Activated CD4-positive, alpha-beta T cell treated with anti-CD3 and anti-CD28 coated beads, Interleukin-2, amount 10 ng/mL, durations not matched to agents 7 days and 5 days (primary cell): Measurements from ENCODE around the gene ASPSCR1. TPM values are rescaled to one million over a fixed set of nuclear protein-coding genes. Genes with fewer than 3 reads are reported as not detected.

Experiments
- CTCF ChIA-PET: fragments of 350-600 bp; sonication (Branson Sonifier 250); formaldehyde crosslinking; loops from one replicate; lab custom pipeline; 2021; ENCODE audit warnings: antibody characterized with exemption; lab: Charles Lee
- POLR2A ChIA-PET: fragments of 350-600 bp; sonication (Branson Sonifier 250); formaldehyde crosslinking; loops from one replicate; lab custom pipeline; 2021; ENCODE audit warnings: antibody characterized with exemption; lab: Charles Lee
- DNase-seq: peaks from one replicate; pipeline ENCODE4 v3.0.0-alpha.2; 2020
- H3K27ac Mint-ChIP-seq: one replicate; pipeline ENCODE4 v1.8.0; 2021; ENCODE audit warnings: mild to moderate bottlenecking, moderate library complexity, mixed read lengths
- H3K27me3 Mint-ChIP-seq: one replicate; pipeline ENCODE4 v1.8.0; 2021; ENCODE audit warnings: mixed read lengths
- H3K36me3 Mint-ChIP-seq: one replicate; pipeline ENCODE4 v1.8.0; 2021; ENCODE audit warnings: low read depth, mixed read lengths
- H3K4me1 Mint-ChIP-seq: one replicate; pipeline ENCODE4 v1.8.0; 2021; ENCODE audit warnings: mixed read lengths
- H3K4me3 Mint-ChIP-seq: one replicate; pipeline ENCODE4 v1.8.0; 2021; ENCODE audit warnings: mild to moderate bottlenecking, moderate library complexity, mixed read lengths
- H3K9me3 Mint-ChIP-seq: one replicate; pipeline ENCODE4 v1.8.0; 2021; ENCODE audit warnings: mixed read lengths
- total RNA-seq, 2 experiments: library from RNA; stranded (reverse); gene quantifications; one replicate each; pipeline ENCODE4 v1.2.3, GENCODE V29; 2021

ASPSCR1 gene, protein sequence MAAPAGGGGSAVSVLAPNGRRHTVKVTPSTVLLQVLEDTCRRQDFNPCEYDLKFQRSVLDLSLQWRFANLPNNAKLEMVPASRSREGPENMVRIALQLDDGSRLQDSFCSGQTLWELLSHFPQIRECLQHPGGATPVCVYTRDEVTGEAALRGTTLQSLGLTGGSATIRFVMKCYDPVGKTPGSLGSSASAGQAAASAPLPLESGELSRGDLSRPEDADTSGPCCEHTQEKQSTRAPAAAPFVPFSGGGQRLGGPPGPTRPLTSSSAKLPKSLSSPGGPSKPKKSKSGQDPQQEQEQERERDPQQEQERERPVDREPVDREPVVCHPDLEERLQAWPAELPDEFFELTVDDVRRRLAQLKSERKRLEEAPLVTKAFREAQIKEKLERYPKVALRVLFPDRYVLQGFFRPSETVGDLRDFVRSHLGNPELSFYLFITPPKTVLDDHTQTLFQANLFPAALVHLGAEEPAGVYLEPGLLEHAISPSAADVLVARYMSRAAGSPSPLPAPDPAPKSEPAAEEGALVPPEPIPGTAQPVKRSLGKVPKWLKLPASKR
- 10 to 100 TPM; 34.0 to 37.6 TPM for total RNA-seq

DNA sequence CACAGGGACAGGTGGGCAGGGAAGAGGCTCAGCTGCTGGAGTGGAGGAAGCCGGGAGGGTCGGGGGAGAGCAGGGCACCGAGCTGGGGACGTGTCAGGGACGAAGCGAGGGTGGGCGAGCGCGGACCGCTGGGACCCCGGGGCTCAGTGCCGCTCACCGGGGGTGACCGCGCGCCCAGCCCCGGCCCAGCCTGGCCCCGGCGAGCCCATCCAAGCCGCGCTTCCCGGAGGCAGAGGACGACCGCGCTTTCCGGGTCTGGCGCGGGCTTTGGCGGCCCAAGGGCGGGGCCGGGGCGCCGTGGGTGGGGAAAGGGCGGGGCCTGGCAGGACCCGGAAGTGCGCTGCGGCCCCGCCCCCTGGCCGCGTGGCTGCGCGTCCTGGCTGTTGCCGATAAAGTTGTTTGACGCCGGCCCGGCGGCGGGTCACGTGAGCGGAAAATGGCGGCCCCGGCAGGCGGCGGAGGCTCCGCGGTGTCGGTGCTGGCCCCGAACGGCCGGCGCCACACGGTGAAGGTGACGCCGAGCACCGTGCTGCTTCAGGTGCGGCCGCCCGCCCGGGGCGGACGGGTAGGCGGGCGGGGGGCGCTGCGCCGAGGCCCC lies at the start of gene ASPSCR1:
TSS of gene ASPSCR1 (plus strand) at position 419 of the 598 bp plus-strand sequence. CDS start at position 437, 18 bp downstream.
- peak; percentile 90 for DNase-seq
- ChIA-PET CTCF (interaction anchor here (1.0 to 2.8 kb wide), 4 partner anchors 8 to 53 kb away, joined by 3 to 18 read pairs (median 6); no protein-coding TSS in a partner anchor), POLR2A (no interaction called here)
- H3K27ac Mint-ChIP-seq, result peak within 1 kb of the TSS; percentile 97
- H3K36me3 Mint-ChIP-seq, result peaks cover 17% of the 10 kb centered on the region
- peak within 1 kb of the TSS; percentile 86 for H3K4me3 Mint-ChIP-seq
- H3K27me3 Mint-ChIP-seq, result peaks cover 2% of the 10 kb centered on the region
- peaks cover 8% of the 10 kb centered on the region for H3K9me3 Mint-ChIP-seq
- H3K4me1 Mint-ChIP-seq, result peaks cover 44% of the 10 kb centered on the region

DNA sequence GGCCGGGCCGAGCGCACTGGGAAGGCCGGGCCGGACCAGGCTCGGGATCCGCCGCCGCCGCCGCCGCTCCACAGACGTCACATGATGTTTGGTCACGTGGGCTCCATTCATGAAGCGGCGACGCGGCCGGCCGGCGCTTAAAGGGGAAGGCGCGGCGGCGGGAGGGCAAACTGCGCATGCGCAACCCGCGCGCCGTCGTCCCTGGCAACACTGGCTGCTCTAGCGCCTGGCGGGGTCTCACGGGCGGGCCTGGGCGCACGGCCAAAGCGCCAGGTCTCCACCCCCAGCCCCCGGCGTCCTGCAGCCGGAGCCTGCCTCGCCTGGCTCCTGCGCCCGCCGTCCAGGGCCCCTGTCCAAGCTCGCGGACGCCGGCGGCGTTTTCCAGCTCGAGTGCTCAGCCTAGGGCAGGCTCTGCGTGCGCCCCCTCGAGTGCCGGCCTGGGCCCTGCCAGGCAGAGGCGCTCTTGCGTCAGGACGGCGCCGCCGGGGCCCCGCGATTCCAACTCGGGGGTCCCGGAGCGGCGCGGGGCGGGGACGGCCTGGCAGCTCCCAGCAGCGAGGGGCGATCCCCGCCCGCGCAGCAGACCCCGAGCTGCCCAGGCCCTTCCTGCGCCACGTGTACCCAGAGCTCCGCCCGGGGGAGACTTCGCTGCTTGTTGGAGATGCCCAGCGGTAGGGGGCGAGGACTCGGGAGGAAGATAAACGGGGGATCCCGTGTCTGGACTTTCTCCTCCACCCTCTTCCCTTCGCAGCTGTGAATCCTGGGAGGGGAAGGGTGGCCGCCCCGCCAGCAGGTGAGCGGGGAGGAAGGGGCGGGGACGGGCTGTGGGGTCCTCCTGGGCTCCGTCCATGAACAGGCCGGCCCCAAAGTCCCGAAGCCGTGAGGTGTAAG lies 49.5 kb upstream of the ASPSCR1 start, which contains the start of gene MAFG:
TSS of gene MAFG (minus strand) at position 83 of the 891 bp plus-strand sequence. CDS start 4,550 bp downstream, outside the sequence.
- POLR2A ChIA-PET, result interaction anchor here (0.6 kb wide), 1 partner anchor 31 kb away, joined by 8 read pairs; no protein-coding TSS in a partner anchor
- no peaks in the 10 kb centered on the region for H3K36me3 Mint-ChIP-seq
- DNase-seq, result peak; percentile 89
- peaks cover 34% of the 10 kb centered on the region for H3K4me1 Mint-ChIP-seq
- CTCF ChIA-PET, result interaction anchor here (0.6 to 3.7 kb wide), 7 partner anchors 12 to 247 kb away, joined by 3 to 15 read pairs (median 4); partner anchors contain the start of genes NOTUM and PCYT2
- peaks cover 7% of the 10 kb centered on the region for H3K27me3 Mint-ChIP-seq
- no peaks in the 10 kb centered on the region for H3K9me3 Mint-ChIP-seq
- H3K4me3 Mint-ChIP-seq, result peak within 1 kb of the TSS; percentile 92
- H3K27ac Mint-ChIP-seq, result peak within 1 kb of the TSS; percentile 94

GRCh38 chr17:81928544-81929252 lies 48.7 kb upstream of the ASPSCR1 start:
- Mint-ChIP-seq H3K36me3 (no peaks in the 10 kb centered on the region), H3K4me3 (peak overlapping the region; percentile 56), H3K9me3 (no peaks in the 10 kb centered on the region), H3K27ac (no peak overlapping the region), H3K4me1 (peaks cover 31% of the 10 kb centered on the region), H3K27me3 (peaks cover 7% of the 10 kb centered on the region)
- ChIA-PET POLR2A (no interaction called here), CTCF (interaction anchor here (1.3 to 3.7 kb wide), 5 partner anchors 12 to 36 kb away, joined by 3 to 15 read pairs (median 4); partner anchors contain the start of genes NOTUM and PCYT2)
- DNase-seq, result no peak

DNA sequence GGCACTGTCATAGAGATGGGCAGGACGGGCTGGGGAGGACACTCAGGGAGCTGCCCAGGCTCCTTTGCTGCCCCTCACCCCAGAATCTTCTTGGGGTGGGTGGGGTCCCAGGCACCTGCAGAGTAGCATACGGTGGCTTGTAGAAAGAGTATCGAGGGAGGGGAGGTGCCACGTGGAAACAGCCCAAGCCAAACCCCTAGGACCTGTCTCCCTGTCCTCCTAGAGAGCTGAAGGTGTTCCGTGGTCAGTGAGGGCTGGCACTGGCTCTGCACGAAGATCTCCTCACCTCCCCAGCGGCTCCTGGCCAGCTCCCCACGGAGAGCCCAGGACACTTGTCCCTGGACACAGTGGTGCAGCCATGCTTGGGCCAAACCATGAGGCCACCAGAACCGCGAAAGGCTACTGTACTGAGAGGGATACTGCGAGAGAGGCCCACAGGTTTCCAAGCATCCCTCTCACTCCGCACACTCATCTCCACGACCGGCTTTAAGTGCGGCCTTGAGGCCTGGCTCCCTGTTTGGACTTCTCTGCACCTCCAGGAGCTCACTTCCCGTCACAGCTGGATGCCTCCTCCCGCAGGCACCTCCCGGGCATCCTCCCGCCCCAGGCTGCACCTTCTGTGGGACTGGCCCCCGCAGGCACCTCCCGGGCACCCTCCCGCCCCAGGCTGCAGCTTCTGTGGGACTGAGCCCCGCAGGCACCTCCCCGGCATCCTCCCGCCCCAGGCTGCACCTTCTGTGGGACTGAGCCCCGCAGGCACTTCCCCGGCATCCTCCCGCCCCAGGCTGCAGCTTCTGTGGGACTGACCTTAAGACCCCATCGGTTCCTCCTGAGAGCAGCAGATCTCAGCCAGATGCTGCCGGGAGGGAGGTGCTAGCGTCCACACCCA lies 47.9 kb upstream of the ASPSCR1 start:
- CTCF ChIA-PET, result interaction anchor here (0.6 to 1.8 kb wide), 4 partner anchors 11 to 96 kb away, joined by 4 read pairs; partner anchors contain the start of gene MCRIP1
- Mint-ChIP-seq H3K4me1 (peaks cover 23% of the 10 kb centered on the region), H3K36me3 (no peaks in the 10 kb centered on the region), H3K4me3 (peak overlapping the region; percentile 44), H3K27ac (no peak overlapping the region), H3K27me3 (peaks cover 7% of the 10 kb centered on the region), H3K9me3 (no peaks in the 10 kb centered on the region)
- no peak for DNase-seq
- POLR2A ChIA-PET, result no interaction called here

DNA sequence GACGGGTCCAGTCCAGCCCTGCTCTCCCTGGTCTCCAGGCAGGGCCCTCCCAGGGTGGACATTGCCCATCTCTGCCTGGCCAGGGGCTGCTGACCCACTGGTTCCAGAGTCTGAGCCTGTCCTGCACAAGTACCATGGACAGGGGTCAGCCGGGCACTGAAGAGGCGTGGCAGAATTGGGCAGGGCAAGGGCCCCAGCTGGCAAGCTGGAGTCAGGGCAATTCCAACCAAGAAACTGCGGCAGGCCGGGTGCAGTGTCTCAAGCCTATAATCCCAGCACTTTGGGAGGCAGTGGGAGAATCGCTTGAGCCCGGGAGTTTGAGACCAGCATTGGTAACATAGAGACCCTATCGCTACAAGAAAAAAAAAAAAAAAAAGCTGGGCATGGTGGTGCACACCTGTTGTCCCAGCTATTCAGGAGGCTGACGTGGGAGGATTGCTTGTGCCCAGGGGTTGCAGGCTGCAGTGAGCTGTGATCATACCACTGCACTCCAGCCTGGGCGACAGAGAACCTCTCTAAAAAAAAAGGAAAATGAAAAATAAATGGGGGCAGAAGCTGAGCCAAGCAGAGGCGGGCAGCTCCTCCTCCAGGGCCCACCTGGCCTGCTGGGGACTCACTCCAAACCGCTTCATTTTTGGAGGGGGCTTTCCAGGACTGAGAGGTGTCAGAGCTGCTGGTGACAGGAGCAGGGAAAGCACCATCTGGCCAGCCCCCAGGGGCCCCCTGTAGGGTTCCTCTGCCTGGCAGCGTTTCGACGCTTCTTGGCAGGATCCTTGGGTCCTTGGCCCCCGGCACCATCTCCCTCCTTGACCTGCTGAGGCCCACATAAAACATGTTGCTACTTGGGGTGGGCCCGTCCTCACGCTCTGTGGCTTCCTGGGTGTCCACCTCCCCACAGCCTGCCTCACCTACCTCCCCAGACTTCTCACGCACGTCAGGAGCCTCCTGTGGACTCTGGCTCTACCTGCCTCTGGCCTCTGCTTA lies 47.0 kb upstream of the ASPSCR1 start:
- H3K4me1 Mint-ChIP-seq, result peaks cover 14% of the 10 kb centered on the region
- CTCF ChIA-PET, result interaction anchor here (0.6 to 1.6 kb wide), 5 partner anchors 10 to 97 kb away, joined by 4 to 6 read pairs (median 4); partner anchors contain the start of gene MCRIP1
- H3K36me3 Mint-ChIP-seq, result no peaks in the 10 kb centered on the region
- POLR2A ChIA-PET, result no interaction called here
- peaks cover 7% of the 10 kb centered on the region for H3K27me3 Mint-ChIP-seq
- no peak for DNase-seq
- H3K27ac Mint-ChIP-seq, result no peak overlapping the region
- H3K9me3 Mint-ChIP-seq, result no peaks in the 10 kb centered on the region
- H3K4me3 Mint-ChIP-seq, result no peak overlapping the region

- Mint-ChIP-seq H3K4me3 (no peak overlapping the region), H3K36me3 (no peaks in the 10 kb centered on the region), H3K27ac (no peak overlapping the region), H3K27me3 (peaks cover 7% of the 10 kb centered on the region), H3K9me3 (no peaks in the 10 kb centered on the region), H3K4me1 (peaks cover 11% of the 10 kb centered on the region)
- ChIA-PET POLR2A (no interaction called here), CTCF (interaction anchor here (0.7 to 1.5 kb wide), 2 partner anchors 28 to 61 kb away, joined by 4 to 6 read pairs; no protein-coding TSS in a partner anchor)
- no peak for DNase-seq
These were observed 46.3 kb upstream of the ASPSCR1 start for GRCh38 chr17:81931189-81931556.

DNA sequence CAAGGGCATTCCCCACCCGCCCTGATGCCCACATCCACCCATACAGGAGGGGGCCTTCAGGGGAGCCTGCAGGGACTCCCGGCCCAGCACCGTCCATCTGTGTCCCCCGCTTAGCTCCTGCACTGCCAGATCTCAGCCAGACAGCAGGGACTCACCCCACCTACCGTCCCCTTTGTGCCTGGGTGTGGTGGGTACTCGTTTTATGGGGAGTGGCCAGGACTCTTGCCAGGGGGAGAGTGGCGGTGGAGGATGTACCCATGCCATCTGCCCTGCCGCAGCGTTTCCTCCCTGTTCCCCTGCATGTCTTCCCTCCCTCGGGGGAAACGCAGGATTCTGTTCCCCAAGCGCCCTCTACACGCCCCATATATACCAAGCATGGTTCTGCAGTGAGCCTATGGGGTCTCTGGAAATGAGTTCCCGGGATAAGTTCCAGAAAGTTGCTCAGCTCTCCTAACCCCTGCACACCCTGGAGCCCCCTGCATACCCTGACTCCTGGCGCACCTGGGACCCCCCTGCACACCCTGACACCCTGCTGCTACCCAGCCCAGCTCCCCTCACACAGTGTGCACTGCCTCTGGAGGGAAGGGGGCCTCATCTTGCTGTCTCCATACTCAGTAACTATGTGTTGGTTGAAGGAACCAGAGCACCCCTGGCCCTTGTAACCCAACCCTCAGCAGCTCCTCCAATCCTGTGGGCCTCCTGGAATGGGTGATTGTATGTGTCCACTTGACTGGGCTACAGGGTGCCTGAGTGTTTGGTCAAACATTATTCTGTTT lies 45.7 kb upstream of the ASPSCR1 start:
- Mint-ChIP-seq H3K27me3 (peaks cover 7% of the 10 kb centered on the region), H3K27ac (no peak overlapping the region), H3K4me1 (peaks cover 10% of the 10 kb centered on the region), H3K4me3 (no peak overlapping the region), H3K36me3 (no peaks in the 10 kb centered on the region), H3K9me3 (no peaks in the 10 kb centered on the region)
- POLR2A ChIA-PET, result no interaction called here
- CTCF ChIA-PET, result interaction anchor here (0.9 to 1.5 kb wide), 2 partner anchors 28 to 166 kb away, joined by 3 to 6 read pairs; partner anchors contain the start of gene FASN
- DNase-seq, result no peak

DNA sequence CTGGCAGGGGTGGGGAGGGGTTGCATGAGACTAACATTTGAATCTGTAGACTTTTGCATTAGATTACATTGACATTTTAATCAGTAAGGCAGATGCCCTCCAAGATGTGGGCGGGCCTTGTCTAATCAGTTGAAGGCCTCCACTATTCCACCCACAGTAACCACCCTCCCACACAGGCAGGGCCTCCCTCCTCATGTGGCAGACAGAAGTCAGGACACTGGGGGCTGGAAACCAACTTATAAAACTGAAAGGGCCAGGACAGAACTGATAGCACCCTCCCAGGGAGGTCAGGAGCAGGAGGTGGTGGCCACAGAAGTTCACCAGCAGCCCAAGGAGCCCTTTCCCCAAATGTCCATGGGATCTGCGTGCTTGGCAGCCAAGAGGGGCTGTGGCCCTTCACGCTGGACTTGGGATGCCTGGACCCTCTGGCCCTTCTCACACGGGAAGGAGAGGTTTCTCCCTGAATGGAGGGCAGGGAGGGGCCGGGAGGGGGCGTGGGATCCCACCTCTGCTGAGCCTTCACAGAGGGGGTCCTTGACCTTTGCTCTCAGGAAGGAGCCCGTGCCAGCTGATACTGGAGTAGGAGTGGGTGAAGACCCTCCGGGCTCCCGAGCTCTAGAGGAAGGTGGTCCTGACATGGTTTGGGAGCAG lies 45.0 kb upstream of the ASPSCR1 start:
- Mint-ChIP-seq H3K27ac (no peak overlapping the region), H3K4me1 (peaks cover 11% of the 10 kb centered on the region), H3K36me3 (no peaks in the 10 kb centered on the region), H3K27me3 (peaks cover 7% of the 10 kb centered on the region), H3K9me3 (no peaks in the 10 kb centered on the region), H3K4me3 (no peak overlapping the region)
- DNase-seq, result no peak
- ChIA-PET CTCF (interaction anchor here (0.9 to 1.3 kb wide), 2 partner anchors 27 to 166 kb away, joined by 3 read pairs; partner anchors contain the start of gene FASN), POLR2A (no interaction called here)

- no peak for DNase-seq
- no peaks in the 10 kb centered on the region for H3K36me3 Mint-ChIP-seq
- no peak overlapping the region for H3K27ac Mint-ChIP-seq
- no peaks in the 10 kb centered on the region for H3K9me3 Mint-ChIP-seq
- ChIA-PET POLR2A (no interaction called here), CTCF (interaction anchor here (1.3 kb wide), 1 partner anchor 26 kb away, joined by 3 read pairs; no protein-coding TSS in a partner anchor)
- H3K4me1 Mint-ChIP-seq, result peaks cover 16% of the 10 kb centered on the region
- peaks cover 7% of the 10 kb centered on the region for H3K27me3 Mint-ChIP-seq
- H3K4me3 Mint-ChIP-seq, result no peak overlapping the region
These were observed 44.2 kb upstream of the ASPSCR1 start for GRCh38 chr17:81933178-81933699.
